ENCODE data around the gene GTF3C1. TPM values are rescaled to one million over a fixed set of nuclear protein-coding genes. Genes with fewer than 3 reads are reported as not detected.

GTF3C1 gene
- total RNA-seq, 4 donors from 2014 or later = 129 to 276 (median 181) TPM

DNA sequence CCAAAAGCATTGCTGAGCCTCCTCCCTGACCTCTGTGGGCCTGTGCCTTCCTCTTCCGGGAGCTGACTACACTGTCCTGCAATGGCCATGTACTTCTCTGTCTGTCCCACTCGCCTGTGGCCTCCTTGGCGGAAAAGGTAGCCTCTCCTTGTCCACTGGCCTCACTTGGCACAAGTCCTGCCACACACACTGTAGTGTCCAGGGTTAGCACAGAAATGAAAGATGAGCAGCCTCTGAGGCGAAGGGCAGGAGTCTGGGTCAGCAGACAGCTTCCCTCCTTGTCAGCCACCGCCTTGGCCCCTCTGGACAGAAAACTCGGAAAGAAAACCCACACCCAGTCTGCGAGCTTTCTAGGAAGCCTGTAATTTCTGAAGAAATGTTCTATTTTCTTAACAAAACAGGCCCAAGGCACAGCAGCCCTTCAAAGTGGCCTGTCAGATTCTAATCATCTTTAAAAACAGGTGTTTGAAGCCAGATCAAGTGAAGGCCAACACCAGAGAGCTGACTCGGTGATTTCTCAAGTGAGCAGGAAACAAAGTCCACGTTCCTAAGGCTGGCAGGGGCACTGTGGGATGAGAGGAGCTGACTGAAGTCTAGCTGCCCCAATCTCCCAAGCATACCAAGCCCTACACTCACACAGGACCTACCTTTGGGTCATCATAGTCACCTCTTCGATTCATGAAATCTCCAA, 67.2 kb downstream of the GTF3C1 start:
- H3K36me3 ChIP-seq = peaks cover 95% of the 10 kb centered on the region
- no peaks in the 10 kb centered on the region for H3K4me1 ChIP-seq
- no peak overlapping the region for H3K27ac ChIP-seq
- H3K27me3 ChIP-seq = no peaks in the 10 kb centered on the region
- no peaks in the 10 kb centered on the region for H3K9me3 ChIP-seq
- DNase-seq (ENCODE audit: low spot score in 2 of 2) = no peak
- no peak overlapping the region for H3K4me3 ChIP-seq
- 93% methylated on average over 10 of the region's 10 CpGs for WGBS
- TF ChIP-seq EP300 (IDR thresholded peaks at IDR 0.05) (no peak), POLR2A (IDR thresholded peaks at IDR 0.05) (no peak), POLR2AphosphoS5 (IDR thresholded peaks at IDR 0.05) (no peak)
- TF ChIP-seq, protein P1, sequence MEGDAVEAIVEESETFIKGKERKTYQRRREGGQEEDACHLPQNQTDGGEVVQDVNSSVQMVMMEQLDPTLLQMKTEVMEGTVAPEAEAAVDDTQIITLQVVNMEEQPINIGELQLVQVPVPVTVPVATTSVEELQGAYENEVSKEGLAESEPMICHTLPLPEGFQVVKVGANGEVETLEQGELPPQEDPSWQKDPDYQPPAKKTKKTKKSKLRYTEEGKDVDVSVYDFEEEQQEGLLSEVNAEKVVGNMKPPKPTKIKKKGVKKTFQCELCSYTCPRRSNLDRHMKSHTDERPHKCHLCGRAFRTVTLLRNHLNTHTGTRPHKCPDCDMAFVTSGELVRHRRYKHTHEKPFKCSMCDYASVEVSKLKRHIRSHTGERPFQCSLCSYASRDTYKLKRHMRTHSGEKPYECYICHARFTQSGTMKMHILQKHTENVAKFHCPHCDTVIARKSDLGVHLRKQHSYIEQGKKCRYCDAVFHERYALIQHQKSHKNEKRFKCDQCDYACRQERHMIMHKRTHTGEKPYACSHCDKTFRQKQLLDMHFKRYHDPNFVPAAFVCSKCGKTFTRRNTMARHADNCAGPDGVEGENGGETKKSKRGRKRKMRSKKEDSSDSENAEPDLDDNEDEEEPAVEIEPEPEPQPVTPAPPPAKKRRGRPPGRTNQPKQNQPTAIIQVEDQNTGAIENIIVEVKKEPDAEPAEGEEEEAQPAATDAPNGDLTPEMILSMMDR (IDR thresholded peaks at IDR 0.05) = no peak

DNA sequence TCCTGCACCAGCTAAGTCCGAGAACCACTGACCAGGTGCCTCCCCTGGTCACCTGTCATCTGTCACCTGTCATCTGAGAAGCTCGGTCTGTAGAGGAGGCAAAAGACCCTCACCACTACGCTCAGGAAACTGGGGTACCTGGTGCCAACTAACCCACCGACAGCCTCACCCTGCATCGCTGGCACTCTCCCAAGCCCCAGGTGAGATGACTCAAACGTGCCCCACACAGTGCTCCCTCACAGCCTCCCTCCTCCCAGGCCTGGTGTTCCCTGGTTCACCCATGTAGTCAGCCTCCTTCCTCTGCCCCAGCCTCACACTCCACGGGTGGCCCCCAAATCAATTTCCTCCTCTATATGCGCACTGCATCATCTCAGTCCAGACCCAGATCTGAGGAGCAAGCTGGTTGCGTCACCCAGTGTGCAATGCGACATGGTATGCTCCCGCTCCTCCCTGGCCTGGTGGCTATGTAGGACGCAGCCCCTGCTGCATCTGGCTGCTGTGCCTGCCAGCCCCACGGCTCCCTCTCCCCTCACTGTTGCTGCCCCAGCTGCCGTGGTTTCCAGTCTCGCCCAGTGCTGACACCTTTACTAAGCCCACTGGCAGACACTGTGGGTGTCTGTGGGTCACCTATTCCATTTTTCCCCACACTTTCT, 68.3 kb downstream of the GTF3C1 start:
- Histone ChIP-seq H3K36me3 (peaks cover 95% of the 10 kb centered on the region), H3K4me3 (no peak overlapping the region), H3K27ac (no peak overlapping the region), H3K9me3 (no peaks in the 10 kb centered on the region), H3K27me3 (no peaks in the 10 kb centered on the region), H3K4me1 (no peaks in the 10 kb centered on the region)
- 87% methylated on average over 10 of the region's 15 CpGs for WGBS
- TF ChIP-seq EP300 (IDR thresholded peaks at IDR 0.05) (no peak), POLR2AphosphoS5 (IDR thresholded peaks at IDR 0.05) (no peak), POLR2A (IDR thresholded peaks at IDR 0.05) (no peak)
- TF ChIP-seq, protein P1 (IDR thresholded peaks at IDR 0.05) = no peak
- DNase-seq (ENCODE audit: low spot score in 2 of 2) = no peak

DNA sequence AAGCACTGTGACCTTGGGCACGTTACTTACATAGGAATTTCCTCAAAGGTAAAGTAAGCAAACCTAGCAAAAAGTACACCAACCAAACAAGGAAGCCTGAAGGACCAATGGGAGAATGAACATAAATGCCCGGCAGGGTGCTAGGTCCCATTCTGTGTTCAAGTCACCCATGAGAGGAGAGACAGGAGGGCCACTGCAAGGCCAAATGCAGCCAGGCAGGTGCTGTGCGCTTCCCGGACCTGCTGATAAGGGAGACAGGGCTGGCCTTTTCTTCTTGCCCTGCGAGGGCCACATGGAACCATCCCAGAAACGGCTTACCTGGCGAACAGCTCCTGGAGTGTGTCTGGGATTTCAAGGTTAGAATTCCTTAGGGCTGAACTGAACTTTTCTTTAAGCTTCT, 69.0 kb downstream of the GTF3C1 start:
- Histone ChIP-seq H3K27me3 (no peaks in the 10 kb centered on the region), H3K36me3 (peaks cover 95% of the 10 kb centered on the region), H3K27ac (no peak overlapping the region), H3K4me3 (no peak overlapping the region), H3K9me3 (no peaks in the 10 kb centered on the region), H3K4me1 (no peaks in the 10 kb centered on the region)
- WGBS = 92% methylated on average over 7 of the region's 7 CpGs
- DNase-seq (ENCODE audit: low spot score in 2 of 2) = no peak
- TF ChIP-seq, protein P1 (IDR thresholded peaks at IDR 0.05) = no peak
- TF ChIP-seq EP300 (IDR thresholded peaks at IDR 0.05) = no peak
- no peak for TF ChIP-seq POLR2AphosphoS5 (IDR thresholded peaks at IDR 0.05)
- no peak for TF ChIP-seq POLR2A (IDR thresholded peaks at IDR 0.05)

DNA sequence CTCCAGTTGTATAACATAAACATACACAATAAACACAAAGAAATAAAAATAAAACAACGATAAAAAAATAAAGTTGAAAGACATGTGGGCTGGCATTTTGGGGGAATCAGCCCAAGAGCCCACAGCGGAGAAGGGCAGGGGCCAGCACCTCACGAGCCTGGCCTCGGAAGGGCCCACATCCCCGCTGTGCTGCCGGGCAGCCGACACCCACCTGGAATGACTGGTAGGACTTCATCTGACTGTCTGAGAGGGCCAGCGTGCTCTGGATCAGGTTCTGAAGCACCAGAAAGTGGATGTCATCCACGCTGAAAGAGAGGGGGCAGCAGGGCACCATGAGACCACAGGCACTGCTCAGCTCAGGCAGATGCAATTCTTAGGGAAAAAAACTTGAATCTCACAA, 73.5 kb downstream of the GTF3C1 start:
- H3K4me3 ChIP-seq = no peak overlapping the region
- no peaks in the 10 kb centered on the region for H3K4me1 ChIP-seq
- 95% methylated on average over 9 of the region's 9 CpGs for WGBS
- H3K36me3 ChIP-seq = peaks cover 95% of the 10 kb centered on the region
- H3K27me3 ChIP-seq = no peaks in the 10 kb centered on the region
- H3K9me3 ChIP-seq = no peaks in the 10 kb centered on the region
- DNase-seq (ENCODE audit: low spot score in 2 of 2) = no peak
- TF ChIP-seq, protein P1 (IDR thresholded peaks at IDR 0.05) = no peak
- TF ChIP-seq POLR2A (IDR thresholded peaks at IDR 0.05) = no peak
- TF ChIP-seq EP300 (IDR thresholded peaks at IDR 0.05) = no peak
- TF ChIP-seq POLR2AphosphoS5 (IDR thresholded peaks at IDR 0.05) = no peak
- no peak overlapping the region for H3K27ac ChIP-seq

DNA sequence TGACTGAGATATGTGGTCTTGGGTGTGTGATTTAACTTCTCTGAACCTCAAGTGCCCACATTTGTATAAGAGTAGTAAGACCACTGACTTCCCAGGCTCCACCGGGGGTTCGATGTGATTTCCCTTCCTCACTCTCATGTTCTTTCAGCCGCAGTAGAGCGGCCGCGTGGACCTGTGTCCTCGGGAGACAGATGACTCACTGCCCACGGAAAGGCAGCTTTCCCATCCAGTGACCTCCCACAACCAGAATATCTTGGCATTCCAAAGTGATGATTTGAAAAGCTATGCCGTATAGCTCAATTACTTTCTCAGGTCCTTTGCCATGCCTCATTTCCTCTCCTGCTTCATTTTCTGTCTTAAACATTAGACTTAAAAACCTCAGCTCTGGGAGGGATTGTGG, 74.2 kb downstream of the GTF3C1 start:
- no peak for TF ChIP-seq POLR2A (IDR thresholded peaks at IDR 0.05)
- TF ChIP-seq POLR2AphosphoS5 (IDR thresholded peaks at IDR 0.05) = no peak
- TF ChIP-seq, protein P1 (IDR thresholded peaks at IDR 0.05) = no peak
- TF ChIP-seq EP300 (IDR thresholded peaks at IDR 0.05) = no peak
- H3K4me3 ChIP-seq = no peak overlapping the region
- H3K27ac ChIP-seq = no peak overlapping the region
- WGBS = 78% methylated on average over 9 of the region's 9 CpGs
- no peak for DNase-seq (ENCODE audit: low spot score in 2 of 2)
- H3K9me3 ChIP-seq = no peaks in the 10 kb centered on the region
- H3K36me3 ChIP-seq = peaks cover 95% of the 10 kb centered on the region
- H3K4me1 ChIP-seq = no peaks in the 10 kb centered on the region
- H3K27me3 ChIP-seq = no peaks in the 10 kb centered on the region
